Naive thymus-derived CD4-positive, alpha-beta T cell (primary cell): ENCODE data around the gene ATP13A2. TPM values are rescaled to one million over a fixed set of nuclear protein-coding genes. Genes with fewer than 3 reads are reported as not detected.

Experiments used
- ATAC-seq: fragments of 150-1000 bp; cut with Tn5 transposase; 2 replicates; pipeline ENCODE4 v1.10.0; 2021; ENCODE audit warnings: mild to moderate bottlenecking, moderate library complexity
- CTCF ChIA-PET: fragments of 350-600 bp; sonication (Branson Sonifier 250); formaldehyde crosslinking; loops from one replicate; lab custom pipeline; 2021; ENCODE audit warnings: antibody characterized with exemption; lab: Charles Lee
- POLR2A ChIA-PET: fragments of 350-600 bp; sonication (Branson Sonifier 250); formaldehyde crosslinking; loops from one replicate; lab custom pipeline; 2021; ENCODE audit warnings: antibody characterized with exemption, inconsistent platforms; lab: Charles Lee
- DNase-seq, 9 donors: peaks; one replicate each; pipeline versions ENCODE4 v3.0.0 to v3.0.0-alpha.2; 2020 to 2022; ENCODE audit warnings: mixed read lengths in 1 of 9
- H3K27ac ChIP-seq: one replicate; pipeline ENCODE4 v1.7.0; 2013; ENCODE audit warnings: mild to moderate bottlenecking, low read depth, low read length, moderate library complexity
- H3K27me3 ChIP-seq, 2 donors: one replicate each; pipeline ENCODE4 v1.7.0; 2013; ENCODE audit warnings: low read length in 2 of 2, mild to moderate bottlenecking in 2 of 2, moderate library complexity in 2 of 2; ENCODE audit not compliant: control insufficient read depth in 2 of 2, insufficient read depth in 2 of 2
- H3K36me3 ChIP-seq, 3 experiments: 1 replicate in 2 of 3; 2 replicates in 1 of 3; pipeline ENCODE4 v1.7.0; 2013; ENCODE audit warnings: low read length in 3 of 3, mild to moderate bottlenecking in 3 of 3, moderate library complexity in 1 of 3; ENCODE audit not compliant: insufficient read depth in 3 of 3, control insufficient read depth in 2 of 3
- H3K4me1 ChIP-seq, 2 donors: one replicate each; pipeline ENCODE4 v1.7.0; 2013; ENCODE audit warnings: low read length in 2 of 2, mild to moderate bottlenecking in 2 of 2, moderate library complexity in 1 of 2; ENCODE audit not compliant: control insufficient read depth in 2 of 2, insufficient read depth in 2 of 2
- H3K4me3 ChIP-seq: 2 replicates; pipeline ENCODE4 v1.7.0; 2013; ENCODE audit warnings: mild to moderate bottlenecking, low read length
- H3K9me3 ChIP-seq, 3 experiments: 1 replicate in 2 of 3; 2 replicates in 1 of 3; pipeline ENCODE4 v1.7.0; 2013; ENCODE audit warnings: low read length in 3 of 3; ENCODE audit not compliant: control insufficient read depth in 2 of 3
- H3K27ac Mint-ChIP-seq, 9 donors: one replicate each; pipeline ENCODE4 v1.8.0; 2020 to 2022; ENCODE audit warnings: mixed read lengths in 9 of 9, mild to moderate bottlenecking in 8 of 9, moderate library complexity in 5 of 9, inconsistent platforms in 2 of 9
- H3K27me3 Mint-ChIP-seq, 5 donors: one replicate each; pipeline ENCODE4 v1.8.0; 2021 to 2022; ENCODE audit warnings: mixed read lengths in 5 of 5, mild to moderate bottlenecking in 1 of 5
- H3K36me3 Mint-ChIP-seq, 5 donors: one replicate each; pipeline ENCODE4 v1.8.0; 2020 to 2022; ENCODE audit warnings: mixed read lengths in 5 of 5, mild to moderate bottlenecking in 3 of 5, inconsistent platforms in 1 of 5
- H3K4me1 Mint-ChIP-seq, 7 donors: one replicate each; pipeline ENCODE4 v1.8.0; 2020 to 2022; ENCODE audit warnings: mixed read lengths in 7 of 7, mild to moderate bottlenecking in 3 of 7, inconsistent platforms in 1 of 7
- H3K4me3 Mint-ChIP-seq, 10 donors: one replicate each; pipeline ENCODE4 v1.8.0; 2020 to 2022; ENCODE audit warnings: mild to moderate bottlenecking in 10 of 10, mixed read lengths in 10 of 10, moderate library complexity in 6 of 10, inconsistent platforms in 2 of 10
- H3K9me3 Mint-ChIP-seq, 11 donors: one replicate each; pipeline ENCODE4 v1.8.0; 2020 to 2022; ENCODE audit warnings: mixed read lengths in 11 of 11, mild to moderate bottlenecking in 4 of 11, inconsistent platforms in 1 of 11, moderate library complexity in 1 of 11
- intact Hi-C, 2 donors: fragments of 100-400 bp; cut with micrococcal nuclease; formaldehyde crosslinking; loops; one replicate each; pipeline ENCODE4 v1.15.1; 2023
- polyA plus RNA-seq, 2 donors: library from polyadenylated mRNA; unstranded; fragments of 300-500 nt; fragmentation: Illumina TruSeq; gene quantifications; one replicate each; pipeline ENCODE4 v1.2.3, GENCODE V29; 2021
- total RNA-seq, 6 experiments: library from RNA in 5 of 6; stranded (reverse) in 5 of 6; gene quantifications; 1 replicate in 5 of 6; 2 replicates in 1 of 6; pipeline ENCODE4 v1.2.3 and lab custom pipeline; 2021 to 2026

ATP13A2 gene
- total and polyA plus RNA-seq, 7 experiments from 2014 or later, result 25.6 to 59.1 (median 42.1) TPM

- H3K27me3 Mint-ChIP-seq, result no peaks in the 10 kb centered on the region
- H3K36me3 Mint-ChIP-seq, result peaks cover 0 to 37% (median 8%) of the 10 kb centered on the region in 5 donors
- H3K27me3 ChIP-seq, result no peaks in the 10 kb centered on the region
- H3K4me1 Mint-ChIP-seq, result no peaks in the 10 kb centered on the region
- H3K4me3 ChIP-seq, result no peak overlapping the region
- POLR2A ChIA-PET, result no interaction called here
- no peaks in the 10 kb centered on the region for H3K9me3 ChIP-seq
- no peak overlapping the region for H3K27ac Mint-ChIP-seq
- ATAC-seq (no peak), DNase-seq (no peak)
- no peaks in the 10 kb centered on the region for H3K4me1 ChIP-seq
- intact Hi-C loops, result no loop called here
- no peak overlapping the region for H3K27ac ChIP-seq
- CTCF ChIA-PET, result no interaction called here
- no peak overlapping the region for H3K4me3 Mint-ChIP-seq
- peaks cover 0 to 62% (median 0%) of the 10 kb centered on the region in 3 experiments for H3K36me3 ChIP-seq
- no peaks in the 10 kb centered on the region for H3K9me3 Mint-ChIP-seq
These were observed 18.1 kb downstream of the ATP13A2 start for GRCh38 chr1:16993521-16994038.

DNA sequence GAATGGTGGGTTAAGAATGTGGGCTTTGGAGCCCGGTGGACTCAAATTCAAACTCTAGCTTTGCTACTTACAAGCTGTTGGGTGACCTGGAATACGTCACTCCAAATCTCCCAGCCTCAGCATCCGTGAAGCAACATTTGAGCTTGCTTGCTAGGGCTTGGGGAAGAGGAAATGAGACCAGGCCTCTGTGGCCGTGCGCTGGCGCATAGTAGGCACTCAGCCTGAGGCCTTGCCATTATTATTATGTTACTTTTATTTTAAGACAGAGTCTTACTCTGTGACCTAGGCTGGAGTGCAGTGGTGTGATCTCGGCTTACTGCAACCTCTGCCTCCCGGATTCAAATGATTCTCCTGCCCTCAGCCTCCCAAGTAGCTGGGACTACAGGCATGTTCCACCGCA lies 19.1 kb downstream of the ATP13A2 start:
- Histone ChIP-seq H3K27me3 (no peaks in the 10 kb centered on the region), H3K4me3 (no peak overlapping the region), H3K4me1 (no peaks in the 10 kb centered on the region), H3K36me3 (peaks cover 0 to 60% (median 0%) of the 10 kb centered on the region in 3 experiments), H3K9me3 (no peaks in the 10 kb centered on the region), H3K27ac (no peak overlapping the region)
- CTCF ChIA-PET, result no interaction called here
- H3K27ac Mint-ChIP-seq, result no peak overlapping the region
- DNase-seq (no peak), ATAC-seq (no peak)
- peaks cover 0 to 37% (median 4%) of the 10 kb centered on the region in 5 donors for H3K36me3 Mint-ChIP-seq
- POLR2A ChIA-PET, result no interaction called here
- H3K4me3 Mint-ChIP-seq, result no peak overlapping the region
- intact Hi-C loops, result no loop called here
- no peaks in the 10 kb centered on the region for H3K4me1 Mint-ChIP-seq
- no peaks in the 10 kb centered on the region for H3K9me3 Mint-ChIP-seq
- no peaks in the 10 kb centered on the region for H3K27me3 Mint-ChIP-seq

DNA sequence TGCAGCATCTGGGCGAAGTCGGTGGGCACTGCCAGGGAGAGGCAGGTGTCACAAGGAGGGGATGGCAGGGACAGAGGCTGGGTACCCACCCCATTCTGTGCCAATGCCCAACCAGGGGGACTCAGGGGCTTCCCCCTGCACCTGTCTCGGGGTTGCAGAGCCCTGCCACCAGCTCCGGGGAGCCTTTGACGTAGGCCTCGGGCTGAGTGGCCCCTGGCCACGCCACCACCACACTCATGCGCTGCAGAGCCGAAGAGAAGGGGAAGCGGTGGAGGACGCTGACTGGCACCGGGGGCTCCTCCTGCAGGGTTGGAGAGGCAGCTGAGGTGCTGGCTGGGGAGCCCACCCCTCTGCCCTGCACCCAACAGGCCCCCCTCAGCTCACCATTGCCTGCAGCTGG lies 19.6 kb downstream of the ATP13A2 start:
- Mint-ChIP-seq H3K4me3 (no peak overlapping the region), H3K9me3 (no peaks in the 10 kb centered on the region), H3K36me3 (peaks cover 0 to 41% (median 4%) of the 10 kb centered on the region in 5 donors), H3K27me3 (no peaks in the 10 kb centered on the region), H3K4me1 (no peaks in the 10 kb centered on the region), H3K27ac (no peak overlapping the region)
- Histone ChIP-seq H3K9me3 (no peaks in the 10 kb centered on the region), H3K27ac (no peak overlapping the region), H3K4me1 (no peaks in the 10 kb centered on the region), H3K4me3 (no peak overlapping the region), H3K27me3 (no peaks in the 10 kb centered on the region), H3K36me3 (peaks cover 0 to 66% (median 0%) of the 10 kb centered on the region in 3 experiments)
- intact Hi-C loops, result no loop called here
- DNase-seq, result no peak
- no peak for ATAC-seq
- CTCF ChIA-PET, result no interaction called here
- POLR2A ChIA-PET, result no interaction called here

- ATAC-seq, result no peak
- H3K9me3 ChIP-seq, result no peaks in the 10 kb centered on the region
- H3K27me3 ChIP-seq, result no peaks in the 10 kb centered on the region
- H3K4me1 ChIP-seq, result no peaks in the 10 kb centered on the region
- no peak overlapping the region for H3K27ac ChIP-seq
- peaks cover 0 to 69% (median 0%) of the 10 kb centered on the region in 3 experiments for H3K36me3 ChIP-seq
- H3K9me3 Mint-ChIP-seq, result no peaks in the 10 kb centered on the region
- DNase-seq, result no peak
- POLR2A ChIA-PET, result no interaction called here
- CTCF ChIA-PET, result no interaction called here
- intact Hi-C loops, result no loop called here
- no peak overlapping the region for H3K4me3 Mint-ChIP-seq
- H3K27ac Mint-ChIP-seq, result no peak overlapping the region
- no peak overlapping the region for H3K4me3 ChIP-seq
- no peaks in the 10 kb centered on the region for H3K27me3 Mint-ChIP-seq
- peaks cover 0 to 41% (median 4%) of the 10 kb centered on the region in 5 donors for H3K36me3 Mint-ChIP-seq
- H3K4me1 Mint-ChIP-seq, result no peaks in the 10 kb centered on the region
These were observed 20.2 kb downstream of the ATP13A2 start for GRCh38 chr1:16991571-16991970.

- H3K9me3 Mint-ChIP-seq, result no peaks in the 10 kb centered on the region
- ATAC-seq (no peak), DNase-seq (no peak)
- H3K4me1 Mint-ChIP-seq, result no peaks in the 10 kb centered on the region
- no peak overlapping the region for H3K27ac ChIP-seq
- intact Hi-C loops, result no loop called here
- no peak overlapping the region for H3K27ac Mint-ChIP-seq
- ChIA-PET CTCF (no interaction called here), POLR2A (no interaction called here)
- peaks cover 0 to 32% (median 5%) of the 10 kb centered on the region in 5 donors for H3K36me3 Mint-ChIP-seq
- H3K4me3 Mint-ChIP-seq, result no peak overlapping the region
- no peaks in the 10 kb centered on the region for H3K4me1 ChIP-seq
- H3K4me3 ChIP-seq, result no peak overlapping the region
- H3K36me3 ChIP-seq, result peaks cover 0 to 69% (median 0%) of the 10 kb centered on the region in 3 experiments
- H3K9me3 ChIP-seq, result no peaks in the 10 kb centered on the region
- H3K27me3 ChIP-seq, result no peaks in the 10 kb centered on the region
- no peaks in the 10 kb centered on the region for H3K27me3 Mint-ChIP-seq
These were observed 21.9 kb downstream of the ATP13A2 start for GRCh38 chr1:16989676-16990391.

DNA sequence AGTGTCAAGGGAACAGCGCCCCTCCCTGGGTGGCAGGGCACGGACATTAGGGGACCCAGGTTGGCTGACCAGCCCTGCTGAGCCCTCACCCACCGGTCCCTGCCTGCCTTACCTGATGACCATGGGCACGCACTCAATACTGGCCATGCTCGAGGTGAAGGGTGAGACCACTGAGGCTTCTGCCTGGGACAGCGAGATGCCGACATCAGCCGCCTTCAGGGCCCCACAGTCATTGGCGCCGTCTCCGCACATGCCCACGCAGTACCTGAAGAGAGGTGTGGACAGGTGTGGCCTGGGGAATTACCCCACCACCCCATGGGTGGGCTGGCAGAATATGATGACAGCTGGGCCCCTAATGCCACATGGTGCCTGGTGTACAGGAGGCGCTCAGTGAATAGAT lies 23.5 kb downstream of the ATP13A2 start:
- peaks cover 0 to 62% (median 0%) of the 10 kb centered on the region in 3 experiments for H3K36me3 ChIP-seq
- no peaks in the 10 kb centered on the region for H3K4me1 Mint-ChIP-seq
- no peak overlapping the region for H3K4me3 ChIP-seq
- ChIA-PET CTCF (no interaction called here), POLR2A (no interaction called here)
- H3K9me3 Mint-ChIP-seq, result no peaks in the 10 kb centered on the region
- H3K4me3 Mint-ChIP-seq, result no peak overlapping the region
- H3K27me3 ChIP-seq, result no peaks in the 10 kb centered on the region
- DNase-seq, result no peak
- H3K27me3 Mint-ChIP-seq, result peaks cover 0 to 5% (median 4%) of the 10 kb centered on the region in 5 donors
- no peaks in the 10 kb centered on the region for H3K4me1 ChIP-seq
- no peak overlapping the region for H3K27ac ChIP-seq
- H3K27ac Mint-ChIP-seq, result no peak overlapping the region
- intact Hi-C loops, result no loop called here
- ATAC-seq, result no peak
- H3K9me3 ChIP-seq, result no peaks in the 10 kb centered on the region
- peaks cover 0 to 30% (median 5%) of the 10 kb centered on the region in 5 donors for H3K36me3 Mint-ChIP-seq

GRCh38 chr1:16986962-16987361 lies 24.8 kb downstream of the ATP13A2 start:
- Mint-ChIP-seq H3K27me3 (peaks cover 8 to 16% (median 10%) of the 10 kb centered on the region in 5 donors), H3K9me3 (no peaks in the 10 kb centered on the region), H3K4me1 (no peaks in the 10 kb centered on the region), H3K4me3 (no peak overlapping the region), H3K36me3 (peaks cover 0 to 30% (median 5%) of the 10 kb centered on the region in 5 donors), H3K27ac (no peak overlapping the region)
- H3K4me3 ChIP-seq, result no peak overlapping the region
- no peaks in the 10 kb centered on the region for H3K9me3 ChIP-seq
- ATAC-seq, result no peak
- no peaks in the 10 kb centered on the region for H3K27me3 ChIP-seq
- intact Hi-C loops, result no loop called here
- DNase-seq, result no peak
- ChIA-PET CTCF (no interaction called here), POLR2A (no interaction called here)
- H3K4me1 ChIP-seq, result no peaks in the 10 kb centered on the region
- no peak overlapping the region for H3K27ac ChIP-seq
- H3K36me3 ChIP-seq, result peaks cover 0 to 58% (median 0%) of the 10 kb centered on the region in 3 experiments
